HCT116 (cell line): ENCODE results near the gene LRP2BP. TPM values are rescaled to one million over a fixed set of nuclear protein-coding genes. Genes with fewer than 3 reads are reported as not detected.

Experiments
- ATAC-seq: fragments of 200-7000 bp; cut with Tn5 transposase; 2 replicates; pipeline ENCODE4 v1.9.1; 2020; ENCODE audit warnings: mild to moderate bottlenecking, moderate library complexity
- BruUV-seq: library from RNA; stranded (reverse); fragments of 400-500 nt; replicated peaks from 2 replicates; lab custom pipeline; 2021; lab: Mats Ljungman, UMichigan
- CTCF ChIA-PET: fragments of 300-600 bp; sonication (Branson Sonifier 250); formaldehyde crosslinking; loops from one replicate; lab custom pipeline; 2021; ENCODE audit warnings: antibody characterized with exemption; lab: Charles Lee
- POLR2A ChIA-PET: fragments of 300-600, 350-600 bp; sonication (Branson Sonifier 250); formaldehyde crosslinking; loops from one replicate; lab custom pipeline; 2021; ENCODE audit warnings: antibody characterized with exemption; lab: Charles Lee
- RAD21 ChIA-PET, 2 experiments: fragments of 300-600 bp; sonication (Branson Sonifier 250); formaldehyde crosslinking; loops; one replicate each; lab custom pipeline; 2023; ENCODE audit warnings: low total read pairs in 2 of 2; ENCODE audit not compliant: uncharacterized antibody in 2 of 2, unreplicated experiment in 2 of 2, low non-redundant PET in 1 of 2; lab: Charles Lee
- DNase-seq: peaks from one replicate; pipeline ENCODE4 v3.0.0-alpha.2; 2010; ENCODE audit warnings: low read depth, low spot score
- H2AFZ ChIP-seq: fragments of 200-600 bp; shearing (Covaris generic), sonication (generic); 2 replicates; pipeline ENCODE4 v1.6.1; 2017; ENCODE audit warnings: low read depth, mixed run types, mixed read lengths, antibody characterized with exemption, low read length; ENCODE audit not compliant: poor library complexity, severe bottlenecking
- H3K27ac ChIP-seq: 2 replicates; pipeline ENCODE4 v1.5.1; 2012; ENCODE audit warnings: low read depth, low read length
- H3K27me3 ChIP-seq: fragments of 200-600 bp; sonication (generic); 2 replicates; pipeline ENCODE4 v1.6.1; 2016; ENCODE audit warnings: mixed run types, low read length, mixed read lengths; ENCODE audit not compliant: insufficient read depth
- H3K36me3 ChIP-seq, 2 experiments: fragments of 200-500 bp in 1 of 2; fragments of 200-600 bp in 1 of 2; sonication (Bioruptor generic) in 1 of 2; sonication (generic) in 1 of 2; 2 replicates each; pipeline versions ENCODE4 v1.5.1 to v1.6.1; 2014 to 2016; ENCODE audit warnings: low read length in 2 of 2, inconsistent platforms in 1 of 2, mixed read lengths in 1 of 2, mixed run types in 1 of 2; ENCODE audit not compliant: insufficient read depth in 2 of 2, control insufficient read depth in 1 of 2
- H3K4me1 ChIP-seq, 2 experiments: fragments of 200-600 bp in 1 of 2; sonication (generic) in 1 of 2; 2 replicates each; pipeline versions ENCODE4 v1.5.1 to v1.6.1; 2012 to 2017; ENCODE audit warnings: low read length in 2 of 2, inconsistent platforms in 1 of 2, mild to moderate bottlenecking in 1 of 2, mixed read lengths in 1 of 2, mixed run types in 1 of 2, moderate library complexity in 1 of 2; ENCODE audit not compliant: insufficient read depth in 2 of 2, control insufficient read depth in 1 of 2
- H3K4me2 ChIP-seq: fragments of 200-600 bp; sonication (generic); 2 replicates; pipeline ENCODE4 v1.6.1; 2017; ENCODE audit warnings: mixed run types, low read length, mixed read lengths
- H3K4me3 ChIP-seq, 2 experiments: fragments of 200-600 bp in 1 of 2; sonication (generic) in 1 of 2; replicated peaks in 1 of 2; 2 replicates each; pipeline ENCODE4 v1.5.1; 2011 to 2016; ENCODE audit warnings: low read length in 2 of 2, control low read depth in 1 of 2, low read depth in 1 of 2, mild to moderate bottlenecking in 1 of 2, mixed read lengths in 1 of 2, mixed run types in 1 of 2
- H3K79me2 ChIP-seq: fragments of 200-600 bp; sonication (generic); 2 replicates; pipeline ENCODE4 v1.6.1; 2017; ENCODE audit warnings: mild to moderate bottlenecking, mixed run types, low read length, moderate library complexity, mixed read lengths; ENCODE audit not compliant: insufficient read depth
- H3K9ac ChIP-seq: fragments of 200-600 bp; sonication (generic); 2 replicates; pipeline ENCODE4 v1.6.1; 2016; ENCODE audit warnings: low read length, mixed read lengths
- H3K9me2 ChIP-seq: fragments of 200-600 bp; sonication (generic), shearing (Covaris generic); 2 replicates; pipeline ENCODE4 v1.6.1; 2017; ENCODE audit warnings: mixed run types, mild to moderate bottlenecking, moderate library complexity; ENCODE audit not compliant: insufficient read depth
- H3K9me3 ChIP-seq, 2 experiments: fragments of 200-500 bp in 1 of 2; fragments of 200-600 bp in 1 of 2; sonication (Bioruptor generic) in 1 of 2; sonication (generic) in 1 of 2; 2 replicates each; pipeline ENCODE4 v1.6.1; 2014 to 2017; ENCODE audit warnings: low read length in 2 of 2, mixed read lengths in 2 of 2, inconsistent platforms in 1 of 2, low read depth in 1 of 2, mild to moderate bottlenecking in 1 of 2, mixed run types in 1 of 2, moderate library complexity in 1 of 2; ENCODE audit not compliant: control insufficient read depth in 1 of 2, insufficient read depth in 1 of 2
- H4K20me1 ChIP-seq: fragments of 200-600 bp; sonication (generic), shearing (Covaris generic); 2 replicates; pipeline ENCODE4 v1.6.1; 2017; ENCODE audit warnings: mixed run types, mild to moderate bottlenecking, moderate library complexity; ENCODE audit not compliant: insufficient read depth
- ATF3 ChIP-seq: IDR thresholded peaks from 2 replicates; pipeline ENCODE4 v1.6.1; 2012
- CBX3 ChIP-seq: IDR thresholded peaks from 2 replicates; pipeline ENCODE4 v1.6.1; 2012; ENCODE audit warnings: low read depth
- CEBPB ChIP-seq: IDR thresholded peaks from 2 replicates; pipeline ENCODE4 v1.6.1; 2012; ENCODE audit warnings: low read depth
- EGR1 ChIP-seq: IDR thresholded peaks from 2 replicates; pipeline ENCODE4 v1.6.1; 2012; ENCODE audit warnings: low read depth
- ELF1 ChIP-seq: IDR thresholded peaks from 2 replicates; pipeline ENCODE4 v1.6.1; 2012; ENCODE audit warnings: low read depth, borderline replicate concordance
- EZH2 ChIP-seq: fragments of 200-600 bp; sonication (generic); IDR thresholded peaks from 2 replicates; pipeline ENCODE4 v1.6.1; 2017; ENCODE audit warnings: antibody characterized with exemption, mixed run types
- FOSL1 ChIP-seq: IDR thresholded peaks from 2 replicates; pipeline ENCODE4 v1.6.1; 2012; ENCODE audit warnings: low read depth
- MAX ChIP-seq: IDR thresholded peaks from 2 replicates; pipeline ENCODE4 v1.6.1; 2012
- POLR2A ChIP-seq: IDR thresholded peaks from 2 replicates; pipeline ENCODE4 v1.7.0; 2011; ENCODE audit warnings: borderline replicate concordance; ENCODE audit not compliant: insufficient read depth, insufficient read length; ENCODE audit errors: extremely low read depth
- POLR2AphosphoS5 ChIP-seq: IDR thresholded peaks from 2 replicates; pipeline ENCODE4 v1.6.1; 2011; ENCODE audit warnings: mild to moderate bottlenecking, low read depth, low read length, moderate library complexity
- RAD21 ChIP-seq: IDR thresholded peaks from 2 replicates; pipeline ENCODE4 v1.6.1; 2012; ENCODE audit warnings: low read depth, mild to moderate bottlenecking
- SIN3A ChIP-seq: IDR thresholded peaks from 2 replicates; pipeline ENCODE4 v1.6.1; 2012; ENCODE audit warnings: low read depth
- SP1 ChIP-seq: IDR thresholded peaks from 2 replicates; pipeline ENCODE4 v1.6.1; 2012; ENCODE audit warnings: low read depth
- TCF7L2 ChIP-seq: IDR thresholded peaks from 2 replicates; pipeline ENCODE4 v1.7.0; 2011; ENCODE audit warnings: borderline replicate concordance, inconsistent platforms; ENCODE audit not compliant: insufficient read depth, insufficient read length; ENCODE audit errors: extremely low read depth
- YY1 ChIP-seq: IDR thresholded peaks from 2 replicates; pipeline ENCODE4 v1.6.1; 2011; ENCODE audit warnings: low read length, low read depth, moderate library complexity, mild to moderate bottlenecking; ENCODE audit not compliant: insufficient replicate concordance; ENCODE audit errors: extremely low read depth
- ZFX ChIP-seq: fragments of 450-650 bp; IDR thresholded peaks from 2 replicates; pipeline ENCODE4 v1.6.1; 2017
- ZNF274 ChIP-seq: fragments of 200-500 bp; sonication (Bioruptor generic); IDR thresholded peaks from 2 replicates; pipeline ENCODE4 v1.6.1; 2014; ENCODE audit warnings: mild to moderate bottlenecking, low read depth, low read length, inconsistent platforms
- intact Hi-C: fragments of 100-400 bp; cut with micrococcal nuclease; formaldehyde crosslinking; loops from 2 replicates; pipeline ENCODE4 v1.10.0; 2022
- total RNA-seq: library from RNA; stranded (reverse); gene quantifications from one replicate; pipeline ENCODE4 v1.2.1, GENCODE V29; 2021; ENCODE audit not compliant: unreplicated experiment
- TF ChIP-seq, protein P1 (sequence below): IDR thresholded peaks from 2 replicates; pipeline ENCODE4 v1.6.1; 2012; ENCODE audit warnings: low read depth
- TF ChIP-seq, protein P2 (sequence below), 3 experiments: fragments of 200-600 bp in 1 of 3; sonication (generic) in 1 of 3; IDR thresholded peaks in 2 of 3; conservative IDR thresholded peaks in 1 of 3; 2 replicates each; pipeline ENCODE4 v1.5.1; 2012 to 2017; ENCODE audit warnings: low read depth in 2 of 3, low read length in 2 of 3, antibody characterized with exemption in 1 of 3, borderline replicate concordance in 1 of 3, control low read depth in 1 of 3, mild to moderate bottlenecking in 1 of 3, mixed read lengths in 1 of 3, mixed run types in 1 of 3, moderate library complexity in 1 of 3; ENCODE audit not compliant: insufficient read depth in 1 of 3

Gene LRP2BP
- total RNA-seq, 1 experiment from 2014 or later = 2.9 TPM

DNA sequence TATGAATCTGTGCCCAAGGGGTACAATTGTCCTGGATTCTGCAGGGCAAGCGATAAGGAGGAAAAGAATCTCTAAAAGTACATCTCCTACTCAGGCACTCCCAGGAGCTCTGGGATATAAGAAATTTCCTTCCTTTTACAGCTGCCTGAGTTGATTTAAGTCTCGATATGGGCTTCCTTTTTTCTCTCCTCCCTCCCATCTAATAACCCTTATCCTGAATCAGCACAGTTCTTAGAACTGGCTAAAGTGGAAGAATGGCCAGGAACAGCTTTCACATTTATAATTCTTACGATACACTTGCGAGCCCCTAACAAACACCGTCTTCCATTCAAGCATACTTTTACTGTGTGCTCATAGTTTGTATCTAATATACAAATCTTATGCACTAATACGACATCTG, 21.2 kb downstream of the LRP2BP start:
- Histone ChIP-seq H3K9ac (no peak overlapping the region), H3K4me1 (no peaks in the 10 kb centered on the region), H3K79me2 (no peaks in the 10 kb centered on the region)
- no peak for ATAC-seq
- TF ChIP-seq ZNF274 = no peak
- no peak for TF ChIP-seq ATF3
- TF ChIP-seq SIN3A = no peak
- TF ChIP-seq, protein P1, sequence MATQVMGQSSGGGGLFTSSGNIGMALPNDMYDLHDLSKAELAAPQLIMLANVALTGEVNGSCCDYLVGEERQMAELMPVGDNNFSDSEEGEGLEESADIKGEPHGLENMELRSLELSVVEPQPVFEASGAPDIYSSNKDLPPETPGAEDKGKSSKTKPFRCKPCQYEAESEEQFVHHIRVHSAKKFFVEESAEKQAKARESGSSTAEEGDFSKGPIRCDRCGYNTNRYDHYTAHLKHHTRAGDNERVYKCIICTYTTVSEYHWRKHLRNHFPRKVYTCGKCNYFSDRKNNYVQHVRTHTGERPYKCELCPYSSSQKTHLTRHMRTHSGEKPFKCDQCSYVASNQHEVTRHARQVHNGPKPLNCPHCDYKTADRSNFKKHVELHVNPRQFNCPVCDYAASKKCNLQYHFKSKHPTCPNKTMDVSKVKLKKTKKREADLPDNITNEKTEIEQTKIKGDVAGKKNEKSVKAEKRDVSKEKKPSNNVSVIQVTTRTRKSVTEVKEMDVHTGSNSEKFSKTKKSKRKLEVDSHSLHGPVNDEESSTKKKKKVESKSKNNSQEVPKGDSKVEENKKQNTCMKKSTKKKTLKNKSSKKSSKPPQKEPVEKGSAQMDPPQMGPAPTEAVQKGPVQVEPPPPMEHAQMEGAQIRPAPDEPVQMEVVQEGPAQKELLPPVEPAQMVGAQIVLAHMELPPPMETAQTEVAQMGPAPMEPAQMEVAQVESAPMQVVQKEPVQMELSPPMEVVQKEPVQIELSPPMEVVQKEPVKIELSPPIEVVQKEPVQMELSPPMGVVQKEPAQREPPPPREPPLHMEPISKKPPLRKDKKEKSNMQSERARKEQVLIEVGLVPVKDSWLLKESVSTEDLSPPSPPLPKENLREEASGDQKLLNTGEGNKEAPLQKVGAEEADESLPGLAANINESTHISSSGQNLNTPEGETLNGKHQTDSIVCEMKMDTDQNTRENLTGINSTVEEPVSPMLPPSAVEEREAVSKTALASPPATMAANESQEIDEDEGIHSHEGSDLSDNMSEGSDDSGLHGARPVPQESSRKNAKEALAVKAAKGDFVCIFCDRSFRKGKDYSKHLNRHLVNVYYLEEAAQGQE = no peak
- TF ChIP-seq EGR1 = no peak
- TF ChIP-seq CBX3 = no peak
- no peak for TF ChIP-seq FOSL1
- no peak for TF ChIP-seq POLR2AphosphoS5
- no peak for TF ChIP-seq ELF1
- no peak for TF ChIP-seq SP1
- TF ChIP-seq ZFX = no peak
- no peak for TF ChIP-seq POLR2A
- no peak for TF ChIP-seq CEBPB
- no peak for TF ChIP-seq YY1
- no peak for TF ChIP-seq MAX
- no peak for TF ChIP-seq RAD21
- TF ChIP-seq TCF7L2 = no peak
- TF ChIP-seq EZH2 = no peak
- TF ChIP-seq, protein P2, sequence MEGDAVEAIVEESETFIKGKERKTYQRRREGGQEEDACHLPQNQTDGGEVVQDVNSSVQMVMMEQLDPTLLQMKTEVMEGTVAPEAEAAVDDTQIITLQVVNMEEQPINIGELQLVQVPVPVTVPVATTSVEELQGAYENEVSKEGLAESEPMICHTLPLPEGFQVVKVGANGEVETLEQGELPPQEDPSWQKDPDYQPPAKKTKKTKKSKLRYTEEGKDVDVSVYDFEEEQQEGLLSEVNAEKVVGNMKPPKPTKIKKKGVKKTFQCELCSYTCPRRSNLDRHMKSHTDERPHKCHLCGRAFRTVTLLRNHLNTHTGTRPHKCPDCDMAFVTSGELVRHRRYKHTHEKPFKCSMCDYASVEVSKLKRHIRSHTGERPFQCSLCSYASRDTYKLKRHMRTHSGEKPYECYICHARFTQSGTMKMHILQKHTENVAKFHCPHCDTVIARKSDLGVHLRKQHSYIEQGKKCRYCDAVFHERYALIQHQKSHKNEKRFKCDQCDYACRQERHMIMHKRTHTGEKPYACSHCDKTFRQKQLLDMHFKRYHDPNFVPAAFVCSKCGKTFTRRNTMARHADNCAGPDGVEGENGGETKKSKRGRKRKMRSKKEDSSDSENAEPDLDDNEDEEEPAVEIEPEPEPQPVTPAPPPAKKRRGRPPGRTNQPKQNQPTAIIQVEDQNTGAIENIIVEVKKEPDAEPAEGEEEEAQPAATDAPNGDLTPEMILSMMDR (IDR thresholded peaks at IDR 0.05 in 2 of 3, conservative IDR thresholded peaks at IDR 0.05 in 1 of 3; ENCODE audit: borderline replicate concordance in 1 of 3, insufficient read depth in 1 of 3, low read depth in 2 of 3, low read length in 2 of 3) = no peak
- TF ChIP-seq, all 23 proteins: peak for 0
- RAD21 ChIA-PET = no interaction called here
- Histone ChIP-seq H3K27me3 (no peaks in the 10 kb centered on the region), H3K27ac (no peak overlapping the region), H3K4me3 (no peak overlapping the region), H2AFZ (no peak overlapping the region), H4K20me1 (no peaks in the 10 kb centered on the region), H3K9me2 (no peaks in the 10 kb centered on the region), H3K9me3 (no peaks in the 10 kb centered on the region), H3K36me3 (no peaks in the 10 kb centered on the region; a peak in 1 of 4 replicates), H3K4me2 (no peak overlapping the region)
- POLR2A ChIA-PET = no interaction called here
- CTCF ChIA-PET = no interaction called here
- intact Hi-C loops = no loop called here
- no peak for DNase-seq
- no TSS peak for BruUV-seq
